GM19395 (cell line): Measurements from ENCODE around the gene KLRF2.

Source experiments
- ATAC-seq: cut with Tn5 transposase; IDR thresholded peaks from one replicate; pipeline ENCODE4 v1.9.1; 2021; ENCODE audit warnings: mild to moderate bottlenecking, moderate library complexity; ENCODE audit not compliant: unreplicated experiment

The KLRF2 gene

GRCh38 chr12:9883175-9883574 lies 1.9 kb downstream of the KLRF2 start:
- ATAC-seq = no peak

GRCh38 chr12:9888665-9889273 lies 7.5 kb downstream of the KLRF2 start:
- no peak for ATAC-seq

GRCh38 chr12:9895215-9895971 lies 14.1 kb downstream of the KLRF2 start:
- no peak for ATAC-seq

GRCh38 chr12:9897535-9897934 lies 16.2 kb downstream of the KLRF2 start:
- no peak for ATAC-seq

- no peak for ATAC-seq
Measured at GRCh38 chr12:9899209-9899608, 17.9 kb downstream of the KLRF2 start.

GRCh38 chr12:9900930-9901329 lies 19.6 kb downstream of the KLRF2 start:
- ATAC-seq = no peak

- ATAC-seq = no peak
Measured at GRCh38 chr12:9902539-9903228, 21.4 kb downstream of the KLRF2 start.

- no peak for ATAC-seq
Measured at GRCh38 chr12:9906873-9907272, 25.6 kb downstream of the KLRF2 start.

- ATAC-seq = no peak
Measured at GRCh38 chr12:9907769-9908168, 26.5 kb downstream of the KLRF2 start.

GRCh38 chr12:9908350-9908749 lies 27.1 kb downstream of the KLRF2 start:
- ATAC-seq = no peak

- ATAC-seq = no peak
Measured at GRCh38 chr12:9909724-9910123, 28.4 kb downstream of the KLRF2 start.

- ATAC-seq = no peak
Measured at GRCh38 chr12:9910716-9911421, 29.6 kb downstream of the KLRF2 start.

GRCh38 chr12:9911708-9912107 lies 30.4 kb downstream of the KLRF2 start:
- ATAC-seq = no peak

- ATAC-seq = no peak
Measured at GRCh38 chr12:9919443-9919842, 38.2 kb downstream of the KLRF2 start.

- ATAC-seq = no peak
Measured at GRCh38 chr12:9920451-9920850, 39.2 kb downstream of the KLRF2 start.

- no peak for ATAC-seq
Measured at GRCh38 chr12:9922429-9922828, 41.1 kb downstream of the KLRF2 start.

- no peak for ATAC-seq
Measured at GRCh38 chr12:9925705-9926393, 44.6 kb downstream of the KLRF2 start.

- ATAC-seq = no peak
Measured at GRCh38 chr12:9926876-9927275, 45.6 kb downstream of the KLRF2 start.

- no peak for ATAC-seq
Measured at GRCh38 chr12:9928607-9929006, 47.3 kb downstream of the KLRF2 start.

- ATAC-seq = no peak
Measured at GRCh38 chr12:9931245-9931644, 50.0 kb downstream of the KLRF2 start.

GRCh38 chr12:9932270-9932669 lies 51.0 kb downstream of the KLRF2 start, which contains the start of gene CLEC2A:
TSS of gene CLEC2A (minus strand) at chr12:9932370. CDS start at chr12:9932329, 41 bp downstream.
- no peak for ATAC-seq
